ENCODE data around the gene PLOD3. TPM values are rescaled to one million over a fixed set of nuclear protein-coding genes. Genes with fewer than 3 reads are reported as not detected.
"Not testable (repeated sequence)": the region's sequence is repeated elsewhere in the genome, so short reads cannot be mapped to it uniquely, and the experiment has no call there.

PLOD3 gene
- total RNA-seq, 1 donor from 2014 or later = 74.3 TPM

- DNase-seq (ENCODE audit: low spot score) = no peak
Observed at GRCh38 chr7:101216001-101216859, 1.2 kb downstream of the PLOD3 start.

GRCh38 chr7:101212014-101212413 is 5.4 kb downstream of the PLOD3 start:
- no peak for DNase-seq (ENCODE audit: low spot score)

- DNase-seq (ENCODE audit: low spot score) = no peak
Observed at GRCh38 chr7:101211501-101211900, 5.9 kb downstream of the PLOD3 start.

GRCh38 chr7:101210143-101210542 is 7.2 kb downstream of the PLOD3 start:
- no peak for DNase-seq (ENCODE audit: low spot score)

GRCh38 chr7:101208794-101209193 is 8.6 kb downstream of the PLOD3 start:
- no peak for DNase-seq (ENCODE audit: low spot score)

GRCh38 chr7:101207459-101207858 is 9.9 kb downstream of the PLOD3 start:
- DNase-seq (ENCODE audit: low spot score) = no peak

GRCh38 chr7:101206665-101207042 is 10.7 kb downstream of the PLOD3 start:
- DNase-seq (ENCODE audit: low spot score) = no peak

- DNase-seq (ENCODE audit: low spot score) = no peak
Observed at GRCh38 chr7:101205901-101206664, 11.3 kb downstream of the PLOD3 start.

GRCh38 chr7:101203740-101204738 is 13.3 kb downstream of the PLOD3 start:
- not testable (repeated sequence) for DNase-seq (ENCODE audit: low spot score)

GRCh38 chr7:101202603-101202918 is 14.8 kb downstream of the PLOD3 start:
- DNase-seq (ENCODE audit: low spot score) = no peak

- DNase-seq (ENCODE audit: low spot score) = no peak
Observed at GRCh38 chr7:101201695-101202602, 15.4 kb downstream of the PLOD3 start.

- no peak for DNase-seq (ENCODE audit: low spot score)
Observed at GRCh38 chr7:101200862-101201599, 16.4 kb downstream of the PLOD3 start, which contains the start of gene MOGAT3. MOGAT3 (minus strand) TSS chr7:101201036; CDS start chr7:101200854, 182 bp downstream.

- DNase-seq (ENCODE audit: low spot score) = no peak
Observed at GRCh38 chr7:101200504-101200861, 16.9 kb downstream of the PLOD3 start.

- not testable (repeated sequence) for DNase-seq (ENCODE audit: low spot score)
Observed at GRCh38 chr7:101199522-101199921, 17.9 kb downstream of the PLOD3 start.

- DNase-seq (ENCODE audit: low spot score) = no peak
Observed at GRCh38 chr7:101198476-101198875, 18.9 kb downstream of the PLOD3 start.

- DNase-seq (ENCODE audit: low spot score) = no peak
Observed at GRCh38 chr7:101197991-101198390, 19.4 kb downstream of the PLOD3 start.

- DNase-seq (ENCODE audit: low spot score) = no peak
Observed at GRCh38 chr7:101195884-101196283, 21.5 kb downstream of the PLOD3 start.

GRCh38 chr7:101189109-101189508 is 28.3 kb downstream of the PLOD3 start:
- no peak for DNase-seq (ENCODE audit: low spot score)

GRCh38 chr7:101186844-101187428 is 30.4 kb downstream of the PLOD3 start:
- DNase-seq (ENCODE audit: low spot score) = no peak
